Measurements from ENCODE around the gene PLEKHA5. TPM values are rescaled to one million over a fixed set of nuclear protein-coding genes. Genes with fewer than 3 reads are reported as not detected.

PLEKHA5 gene
- total RNA-seq, 4 donors from 2014 or later, result 31.0 to 41.7 (median 34.1) TPM

GRCh38 chr12:19158923-19159322 lies 29.4 kb downstream of the PLEKHA5 start:
- TF ChIP-seq POLR2A (IDR thresholded peaks at IDR 0.05), result no peak
- TF ChIP-seq, protein P1, sequence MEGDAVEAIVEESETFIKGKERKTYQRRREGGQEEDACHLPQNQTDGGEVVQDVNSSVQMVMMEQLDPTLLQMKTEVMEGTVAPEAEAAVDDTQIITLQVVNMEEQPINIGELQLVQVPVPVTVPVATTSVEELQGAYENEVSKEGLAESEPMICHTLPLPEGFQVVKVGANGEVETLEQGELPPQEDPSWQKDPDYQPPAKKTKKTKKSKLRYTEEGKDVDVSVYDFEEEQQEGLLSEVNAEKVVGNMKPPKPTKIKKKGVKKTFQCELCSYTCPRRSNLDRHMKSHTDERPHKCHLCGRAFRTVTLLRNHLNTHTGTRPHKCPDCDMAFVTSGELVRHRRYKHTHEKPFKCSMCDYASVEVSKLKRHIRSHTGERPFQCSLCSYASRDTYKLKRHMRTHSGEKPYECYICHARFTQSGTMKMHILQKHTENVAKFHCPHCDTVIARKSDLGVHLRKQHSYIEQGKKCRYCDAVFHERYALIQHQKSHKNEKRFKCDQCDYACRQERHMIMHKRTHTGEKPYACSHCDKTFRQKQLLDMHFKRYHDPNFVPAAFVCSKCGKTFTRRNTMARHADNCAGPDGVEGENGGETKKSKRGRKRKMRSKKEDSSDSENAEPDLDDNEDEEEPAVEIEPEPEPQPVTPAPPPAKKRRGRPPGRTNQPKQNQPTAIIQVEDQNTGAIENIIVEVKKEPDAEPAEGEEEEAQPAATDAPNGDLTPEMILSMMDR (IDR thresholded peaks at IDR 0.05), result no peak
- no peak overlapping the region for H3K4me3 ChIP-seq (ENCODE audit: low read depth, poor library complexity, severe bottlenecking)
- DNase-seq (ENCODE audit: low spot score in 2 of 2), result no peak
- WGBS, 2 donors, result 44 to 45% methylated on average over 1 of the region's 1 CpG
- intact Hi-C loops (cut with DNase I; ENCODE audit: low total_unique reads), result no loop called here

- TF ChIP-seq POLR2A (IDR thresholded peaks at IDR 0.05), result no peak
- TF ChIP-seq, protein P1 (IDR thresholded peaks at IDR 0.05), result no peak
- intact Hi-C loops (cut with DNase I; ENCODE audit: low total_unique reads), result no loop called here
- WGBS, 2 donors, result 76 to 81% methylated on average over 5 of the region's 5 CpGs
- H3K4me3 ChIP-seq (ENCODE audit: low read depth, poor library complexity, severe bottlenecking), result no peak overlapping the region
- DNase-seq (ENCODE audit: low spot score in 2 of 2), result no peak
Observed at GRCh38 chr12:19161216-19161615, 31.7 kb downstream of the PLEKHA5 start.

DNA sequence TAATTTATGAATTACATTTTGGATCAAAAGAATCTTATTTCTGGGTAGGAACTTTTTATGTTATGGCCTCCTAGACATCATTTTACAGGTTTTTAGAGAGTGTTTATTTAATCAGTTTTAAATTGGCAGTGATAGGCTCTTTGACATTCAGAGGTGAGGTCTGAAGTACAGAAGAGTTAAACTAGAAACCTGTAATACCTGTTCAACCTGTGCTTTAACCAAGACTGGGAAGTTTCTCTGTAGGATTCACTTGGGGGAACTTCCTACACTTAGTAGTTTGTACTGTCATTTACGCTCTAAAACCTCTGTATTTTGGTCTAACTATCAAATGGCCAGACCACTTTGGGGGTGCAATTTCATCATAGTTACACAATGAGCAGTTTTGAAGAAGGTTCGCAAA lies 35.9 kb downstream of the PLEKHA5 start:
- intact Hi-C loops (cut with DNase I; ENCODE audit: low total_unique reads), result no loop called here
- no peak for TF ChIP-seq POLR2A (IDR thresholded peaks at IDR 0.05)
- TF ChIP-seq, protein P1 (IDR thresholded peaks at IDR 0.05), result no peak
- no peak for DNase-seq (ENCODE audit: low spot score in 2 of 2)
- H3K4me3 ChIP-seq (ENCODE audit: low read depth, poor library complexity, severe bottlenecking), result no peak overlapping the region
- WGBS, 2 donors, result 60 to 68% methylated on average over 2 of the region's 2 CpGs

DNA sequence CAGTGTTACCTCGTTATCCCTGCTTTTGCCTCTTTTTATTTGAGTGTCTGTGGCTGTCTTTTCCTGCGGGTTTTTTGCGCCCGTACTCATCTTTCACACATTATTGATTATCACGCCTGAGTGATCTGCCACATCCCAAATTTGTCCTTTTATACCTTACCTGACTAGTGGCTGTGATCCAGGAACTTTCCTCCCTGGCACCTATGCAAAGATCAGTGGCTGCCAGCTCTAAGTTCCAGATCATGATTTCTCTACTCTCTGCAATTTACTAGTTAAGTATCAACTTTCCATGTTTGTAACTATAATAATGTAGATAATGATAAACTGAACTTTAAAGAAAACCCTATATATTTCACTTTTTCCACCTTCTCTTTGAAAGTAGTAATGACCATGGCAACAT lies 36.9 kb downstream of the PLEKHA5 start:
- WGBS, 2 donors, result 55 to 64% methylated on average over 5 of the region's 5 CpGs
- intact Hi-C loops (cut with DNase I; ENCODE audit: low total_unique reads), result no loop called here
- DNase-seq (ENCODE audit: low spot score in 2 of 2), result no peak
- H3K4me3 ChIP-seq (ENCODE audit: low read depth, poor library complexity, severe bottlenecking), result no peak overlapping the region
- TF ChIP-seq POLR2A (IDR thresholded peaks at IDR 0.05), result no peak
- TF ChIP-seq, protein P1 (IDR thresholded peaks at IDR 0.05), result no peak

DNA sequence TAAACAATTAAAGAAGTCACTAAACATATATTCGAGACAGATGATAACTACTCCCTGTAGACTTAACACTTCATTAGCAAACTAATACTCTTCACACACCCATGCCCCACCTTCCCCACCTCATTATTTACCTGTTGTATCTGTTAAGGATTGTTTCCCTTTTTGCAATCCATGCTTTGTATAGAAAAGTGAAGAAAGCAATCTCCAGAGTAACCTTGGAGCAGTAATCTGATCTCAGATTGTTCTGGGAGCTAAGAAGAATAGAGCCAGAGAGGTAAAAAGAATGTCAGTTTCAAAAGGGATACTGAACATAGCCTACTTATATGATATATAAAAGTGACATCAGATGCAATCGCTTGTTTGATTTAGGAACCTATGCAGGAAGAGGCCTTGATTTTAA lies 37.4 kb downstream of the PLEKHA5 start:
- no peak for TF ChIP-seq POLR2A (IDR thresholded peaks at IDR 0.05)
- TF ChIP-seq, protein P1 (IDR thresholded peaks at IDR 0.05), result no peak
- no peak for DNase-seq (ENCODE audit: low spot score in 2 of 2)
- no peak overlapping the region for H3K4me3 ChIP-seq (ENCODE audit: low read depth, poor library complexity, severe bottlenecking)
- intact Hi-C loops (cut with DNase I; ENCODE audit: low total_unique reads), result no loop called here
- WGBS, 2 donors, result 34 to 51% methylated on average over 2 of the region's 2 CpGs

- WGBS, 2 donors, result 98 to 100% methylated on average over 1 of the region's 1 CpG
- intact Hi-C loops (cut with DNase I; ENCODE audit: low total_unique reads), result no loop called here
- TF ChIP-seq, protein P1 (IDR thresholded peaks at IDR 0.05), result no peak
- no peak for TF ChIP-seq POLR2A (IDR thresholded peaks at IDR 0.05)
- no peak for DNase-seq (ENCODE audit: low spot score in 2 of 2)
- H3K4me3 ChIP-seq (ENCODE audit: low read depth, poor library complexity, severe bottlenecking), result no peak overlapping the region
Observed at GRCh38 chr12:19167708-19168107, 38.2 kb downstream of the PLEKHA5 start.

All from lower leg skin (tissue), 4 donors.